ENCODE measurements around the gene CDCA5.

The CDCA5 gene

DNA sequence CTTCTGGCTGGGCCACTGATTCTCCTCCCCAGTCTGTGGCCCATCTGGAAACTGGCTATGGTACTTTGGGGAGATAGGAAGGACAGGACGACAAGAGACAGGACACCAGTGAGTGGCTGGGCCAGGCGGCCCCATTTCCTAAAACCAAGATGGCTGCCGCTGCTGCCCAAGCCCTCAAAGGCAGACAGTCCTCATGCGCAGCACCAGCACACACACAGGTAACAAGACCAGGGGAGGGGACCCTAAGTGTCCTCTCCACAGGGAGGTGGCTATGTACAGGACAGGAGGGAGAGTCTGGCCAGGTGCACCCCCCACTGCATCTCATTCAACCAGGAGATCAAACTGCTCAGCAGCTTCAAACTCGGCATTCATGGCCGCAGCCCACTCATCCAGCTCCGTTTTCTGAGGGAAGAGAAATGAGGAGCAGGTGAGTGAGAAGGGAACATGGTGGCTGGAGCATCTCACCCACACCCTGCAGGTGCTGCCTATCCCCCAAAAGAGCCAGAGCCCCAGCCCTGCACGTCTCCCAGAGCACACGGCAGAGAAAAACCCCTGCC, 5.0 kb downstream of the CDCA5 start:
- Histone ChIP-seq H3F3A (ENCODE audit: low read depth) (no peaks in the 10 kb centered on the region), H3K79me2 (ENCODE audit: insufficient read depth, low read length) (peaks cover 79% of the 10 kb centered on the region), H3K9me3 (ENCODE audit: insufficient read depth, low read depth, low read length) (no peaks in the 10 kb centered on the region), H4K20me1 (ENCODE audit: insufficient read depth, low read length, poor library complexity, severe bottlenecking) (peaks cover 19% of the 10 kb centered on the region), H3K4me3 (ENCODE audit: low read length, poor library complexity, severe bottlenecking) (peak overlapping the region; percentile 51), H3K9me2 (replicated peaks; ENCODE audit: low read depth, low read length) (no peaks in the 10 kb centered on the region), H3K27me3 (ENCODE audit: insufficient read depth, low read length, poor library complexity, severe bottlenecking) (no peaks in the 10 kb centered on the region), H3K36me3 (ENCODE audit: insufficient read depth, low read length) (peaks cover 20% of the 10 kb centered on the region; the same call in 1 of the 2 replicates), H3K9ac (ENCODE audit: low read depth, low read length, poor library complexity, severe bottlenecking) (peak overlapping the region; percentile 47), H2AFZ (ENCODE audit: low read length) (no peak overlapping the region), H3K4me2 (ENCODE audit: low read depth, low read length, poor library complexity, severe bottlenecking) (peak overlapping the region; percentile 68), H3K4me1 (ENCODE audit: insufficient read depth, low read length, poor library complexity, severe bottlenecking) (peaks cover 33% of the 10 kb centered on the region)
- no peak for TF ChIP-seq EZH2phosphoT487 (IDR thresholded peaks at IDR 0.05; ENCODE audit: borderline replicate concordance)
- TF ChIP-seq, protein P1, sequence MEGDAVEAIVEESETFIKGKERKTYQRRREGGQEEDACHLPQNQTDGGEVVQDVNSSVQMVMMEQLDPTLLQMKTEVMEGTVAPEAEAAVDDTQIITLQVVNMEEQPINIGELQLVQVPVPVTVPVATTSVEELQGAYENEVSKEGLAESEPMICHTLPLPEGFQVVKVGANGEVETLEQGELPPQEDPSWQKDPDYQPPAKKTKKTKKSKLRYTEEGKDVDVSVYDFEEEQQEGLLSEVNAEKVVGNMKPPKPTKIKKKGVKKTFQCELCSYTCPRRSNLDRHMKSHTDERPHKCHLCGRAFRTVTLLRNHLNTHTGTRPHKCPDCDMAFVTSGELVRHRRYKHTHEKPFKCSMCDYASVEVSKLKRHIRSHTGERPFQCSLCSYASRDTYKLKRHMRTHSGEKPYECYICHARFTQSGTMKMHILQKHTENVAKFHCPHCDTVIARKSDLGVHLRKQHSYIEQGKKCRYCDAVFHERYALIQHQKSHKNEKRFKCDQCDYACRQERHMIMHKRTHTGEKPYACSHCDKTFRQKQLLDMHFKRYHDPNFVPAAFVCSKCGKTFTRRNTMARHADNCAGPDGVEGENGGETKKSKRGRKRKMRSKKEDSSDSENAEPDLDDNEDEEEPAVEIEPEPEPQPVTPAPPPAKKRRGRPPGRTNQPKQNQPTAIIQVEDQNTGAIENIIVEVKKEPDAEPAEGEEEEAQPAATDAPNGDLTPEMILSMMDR (conservative IDR thresholded peaks at IDR 0.05; ENCODE audit: low read length) = no peak

DNA sequence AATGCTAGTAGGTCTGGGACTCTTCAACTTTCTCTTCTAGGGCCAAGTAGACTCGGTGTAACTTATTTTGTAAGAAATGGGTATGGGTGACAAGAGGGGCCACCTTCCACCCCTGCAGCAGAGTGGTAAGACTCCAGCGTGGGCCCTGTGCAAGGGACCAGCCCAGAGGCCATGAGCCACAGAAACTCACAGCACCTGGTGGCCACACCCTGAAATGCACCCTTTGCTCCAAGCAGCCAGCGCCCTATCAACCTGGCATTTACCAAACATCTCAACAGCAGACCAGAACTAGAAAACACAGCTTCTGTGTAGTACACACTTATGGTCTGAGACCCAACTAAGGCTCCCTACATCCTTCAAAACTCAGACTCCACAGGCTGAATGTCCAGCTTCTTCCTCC, 5.7 kb downstream of the CDCA5 start:
- Histone ChIP-seq H2AFZ (ENCODE audit: low read length) (no peak overlapping the region), H4K20me1 (ENCODE audit: insufficient read depth, low read length, poor library complexity, severe bottlenecking) (peaks cover 19% of the 10 kb centered on the region), H3K4me1 (ENCODE audit: insufficient read depth, low read length, poor library complexity, severe bottlenecking) (peaks cover 31% of the 10 kb centered on the region), H3K4me2 (ENCODE audit: low read depth, low read length, poor library complexity, severe bottlenecking) (peak overlapping the region; percentile 68), H3K36me3 (ENCODE audit: insufficient read depth, low read length) (peaks cover 20% of the 10 kb centered on the region; the same call in 1 of the 2 replicates), H3K9ac (ENCODE audit: low read depth, low read length, poor library complexity, severe bottlenecking) (peak overlapping the region; percentile 36), H3K27me3 (ENCODE audit: insufficient read depth, low read length, poor library complexity, severe bottlenecking) (no peaks in the 10 kb centered on the region), H3K79me2 (ENCODE audit: insufficient read depth, low read length) (peaks cover 72% of the 10 kb centered on the region), H3K9me3 (ENCODE audit: insufficient read depth, low read depth, low read length) (no peaks in the 10 kb centered on the region), H3K4me3 (ENCODE audit: low read length, poor library complexity, severe bottlenecking) (peak overlapping the region; percentile 51), H3F3A (ENCODE audit: low read depth) (no peaks in the 10 kb centered on the region), H3K9me2 (replicated peaks; ENCODE audit: low read depth, low read length) (no peaks in the 10 kb centered on the region)
- TF ChIP-seq, protein P1 (conservative IDR thresholded peaks at IDR 0.05; ENCODE audit: low read length) = peak; percentile 79
- TF ChIP-seq EZH2phosphoT487 (IDR thresholded peaks at IDR 0.05; ENCODE audit: borderline replicate concordance) = no peak

GRCh38 chr11:65077451-65077850, 6.4 kb downstream of the CDCA5 start:
- Histone ChIP-seq H3K4me1 (ENCODE audit: insufficient read depth, low read length, poor library complexity, severe bottlenecking) (peaks cover 24% of the 10 kb centered on the region), H4K20me1 (ENCODE audit: insufficient read depth, low read length, poor library complexity, severe bottlenecking) (peaks cover 19% of the 10 kb centered on the region), H3K79me2 (ENCODE audit: insufficient read depth, low read length) (peaks cover 65% of the 10 kb centered on the region)

More at GRCh38 chr11:65077451-65077850, 6.4 kb downstream of the CDCA5 start:
- Histone ChIP-seq H3K36me3 (ENCODE audit: insufficient read depth, low read length) (peaks cover 20% of the 10 kb centered on the region; the same call in 1 of the 2 replicates), H3K9me2 (replicated peaks; ENCODE audit: low read depth, low read length) (no peaks in the 10 kb centered on the region), H3K4me3 (ENCODE audit: low read length, poor library complexity, severe bottlenecking) (peak overlapping the region; percentile 51), H3K9ac (ENCODE audit: low read depth, low read length, poor library complexity, severe bottlenecking) (peak overlapping the region; percentile 18), H3K4me2 (ENCODE audit: low read depth, low read length, poor library complexity, severe bottlenecking) (peak overlapping the region; percentile 68), H3K9me3 (ENCODE audit: insufficient read depth, low read depth, low read length) (no peaks in the 10 kb centered on the region), H3K27me3 (ENCODE audit: insufficient read depth, low read length, poor library complexity, severe bottlenecking) (no peaks in the 10 kb centered on the region), H3F3A (ENCODE audit: low read depth) (no peaks in the 10 kb centered on the region), H2AFZ (ENCODE audit: low read length) (no peak overlapping the region)
- no peak for TF ChIP-seq EZH2phosphoT487 (IDR thresholded peaks at IDR 0.05; ENCODE audit: borderline replicate concordance)
- TF ChIP-seq, protein P1 (conservative IDR thresholded peaks at IDR 0.05; ENCODE audit: low read length) = no peak; the same call in 1 of the 2 replicates

Data from Loucy (cell line).